ENCODE data around the gene MOGAT3.
"Not testable (repeated sequence)": the region's sequence is repeated elsewhere in the genome, so short reads cannot be mapped to it uniquely, and the experiment has no call there.

Gene MOGAT3

GRCh38 chr7:101201695-101202602 is 1.1 kb upstream of the MOGAT3 start:
- DNase-seq = no peak

GRCh38 chr7:101200504-101200861 is 353 bp downstream of the MOGAT3 start:
- no peak for DNase-seq

GRCh38 chr7:101199522-101199921 is 1.3 kb downstream of the MOGAT3 start:
- DNase-seq = not testable (repeated sequence)

- no peak for DNase-seq
Measured at GRCh38 chr7:101198476-101198875, 2.4 kb downstream of the MOGAT3 start.

- no peak for DNase-seq
Measured at GRCh38 chr7:101197991-101198390, 2.8 kb downstream of the MOGAT3 start.

GRCh38 chr7:101195884-101196283 is 5.0 kb downstream of the MOGAT3 start:
- DNase-seq = no peak

GRCh38 chr7:101189109-101189508 is 11.7 kb downstream of the MOGAT3 start:
- DNase-seq = no peak

GRCh38 chr7:101186844-101187428 is 13.9 kb downstream of the MOGAT3 start:
- DNase-seq = no peak

- DNase-seq = no peak
Measured at GRCh38 chr7:101186194-101186593, 14.6 kb downstream of the MOGAT3 start.

- no peak for DNase-seq
Measured at GRCh38 chr7:101185258-101185839, 15.5 kb downstream of the MOGAT3 start.

- no peak for DNase-seq
Measured at GRCh38 chr7:101180130-101180755, 20.6 kb downstream of the MOGAT3 start, which contains the start of gene NAT16. Gene NAT16, minus strand, starts transcription at chr7:101180293. Its CDS starts 5,486 bp downstream, at chr7:101174807.

- no peak for DNase-seq
Measured at GRCh38 chr7:101179713-101180112, 21.1 kb downstream of the MOGAT3 start.

- no peak for DNase-seq
Measured at GRCh38 chr7:101179117-101179516, 21.7 kb downstream of the MOGAT3 start.

GRCh38 chr7:101177644-101178043 is 23.2 kb downstream of the MOGAT3 start:
- DNase-seq = no peak

GRCh38 chr7:101175664-101176063 is 25.2 kb downstream of the MOGAT3 start:
- no peak for DNase-seq

GRCh38 chr7:101174322-101174854 is 26.4 kb downstream of the MOGAT3 start:
- no peak for DNase-seq

GRCh38 chr7:101173752-101174244 is 27.0 kb downstream of the MOGAT3 start:
- peak; percentile 45 for DNase-seq

GRCh38 chr7:101172854-101173751 is 27.7 kb downstream of the MOGAT3 start:
- DNase-seq = no peak

- DNase-seq = no peak
Measured at GRCh38 chr7:101172005-101172853, 28.6 kb downstream of the MOGAT3 start.

- no peak for DNase-seq
Measured at GRCh38 chr7:101171442-101171837, 29.4 kb downstream of the MOGAT3 start.

All from CD4-positive, alpha-beta T cell treated with Interleukin-4 for 4 hours (primary cell).